OCI-LY3 (cell line): Measurements from ENCODE around the gene KDM4B.

Experiments used
- H2AFZ ChIP-seq: fragments of 200-600, 300-600 bp; shearing (Covaris generic); 2 replicates; pipeline ENCODE4 v1.6.0; 2014; ENCODE audit warnings: antibody characterized with exemption, low read depth, low read length
- H3K27ac ChIP-seq: fragments of 200-600, 300-600 bp; sonication (generic); 2 replicates; pipeline ENCODE4 v1.5.1; 2014; ENCODE audit warnings: mild to moderate bottlenecking, low read length, moderate library complexity, mixed read lengths
- H3K27me3 ChIP-seq: fragments of 200-600, 300-600 bp; sonication (generic); 2 replicates; pipeline ENCODE4 v1.6.1; 2014; ENCODE audit warnings: low read depth, low read length, mixed read lengths
- H3K36me3 ChIP-seq: fragments of 200-600, 300-600 bp; sonication (generic); replicated peaks from 2 replicates; pipeline ENCODE3; 2014; ENCODE audit warnings: low read depth, low read length, mixed read lengths
- H3K4me1 ChIP-seq: fragments of 300-600, 200-600 bp; sonication (generic); 2 replicates; pipeline ENCODE4 v1.6.1; 2014; ENCODE audit warnings: low read length, mixed read lengths
- H3K4me2 ChIP-seq: fragments of 200-600, 300-600 bp; sonication (generic); 2 replicates; pipeline ENCODE4 v1.6.1; 2014; ENCODE audit warnings: low read length, mixed read lengths
- H3K4me3 ChIP-seq: fragments of 300-600, 200-600 bp; sonication (generic); 2 replicates; pipeline ENCODE4 v1.5.1; 2014; ENCODE audit warnings: antibody characterized with exemption, mild to moderate bottlenecking, low read length, moderate library complexity
- H3K79me2 ChIP-seq: fragments of 300-600, 200-600 bp; shearing (Covaris generic); 2 replicates; pipeline ENCODE4 v1.6.1; 2014; ENCODE audit warnings: mild to moderate bottlenecking, low read length, mixed read lengths
- H3K9ac ChIP-seq: fragments of 300-600, 200-600 bp; shearing (Covaris generic); 2 replicates; pipeline ENCODE4 v1.6.0; 2014; ENCODE audit warnings: mild to moderate bottlenecking, low read length, moderate library complexity
- H3K9me3 ChIP-seq: fragments of 200-600, 300-600 bp; shearing (Covaris generic); 2 replicates; pipeline ENCODE4 v1.6.1; 2014; ENCODE audit warnings: low read length, mixed read lengths; ENCODE audit not compliant: insufficient read depth
- H4K20me1 ChIP-seq: fragments of 200-600, 300-600 bp; sonication (generic); 2 replicates; pipeline ENCODE4 v1.6.1; 2016; ENCODE audit warnings: low read length, mixed read lengths; ENCODE audit not compliant: insufficient read depth
- CTCF ChIP-seq: fragments of 200-600, 300-600 bp; sonication (generic); IDR thresholded peaks from 2 replicates; pipeline ENCODE4 v1.5.1; 2014; ENCODE audit warnings: antibody characterized with exemption, low read length, low read depth
- EZH2phosphoT487 ChIP-seq: fragments of 200-600 bp; shearing (Covaris generic); IDR thresholded peaks from 2 replicates; pipeline ENCODE4 v1.6.1; 2018; ENCODE audit warnings: antibody characterized with exemption, mixed run types, low read depth

Gene KDM4B

GRCh38 chr19:5115771-5116202, 146.9 kb downstream of the KDM4B start:
- Histone ChIP-seq H3K4me3 (no peak overlapping the region), H3K27me3 (no peaks in the 10 kb centered on the region), H3K4me2 (no peak overlapping the region), H3K79me2 (no peaks in the 10 kb centered on the region), H3K9me3 (no peaks in the 10 kb centered on the region), H4K20me1 (no peaks in the 10 kb centered on the region), H3K4me1 (no peaks in the 10 kb centered on the region), H2AFZ (no peak overlapping the region), H3K9ac (no peak overlapping the region), H3K27ac (no peak overlapping the region), H3K36me3 (peaks cover 26% of the 10 kb centered on the region)
- TF ChIP-seq EZH2phosphoT487: no peak

GRCh38 chr19:5116292-5116691, 147.4 kb downstream of the KDM4B start:
- Histone ChIP-seq H3K27me3 (no peaks in the 10 kb centered on the region), H3K4me2 (no peak overlapping the region), H3K36me3 (peaks cover 26% of the 10 kb centered on the region), H2AFZ (no peak overlapping the region), H3K9ac (no peak overlapping the region), H3K4me1 (no peaks in the 10 kb centered on the region), H3K9me3 (no peaks in the 10 kb centered on the region), H4K20me1 (no peaks in the 10 kb centered on the region), H3K27ac (no peak overlapping the region), H3K4me3 (no peak overlapping the region), H3K79me2 (no peaks in the 10 kb centered on the region)
- TF ChIP-seq EZH2phosphoT487: no peak
- no peak for TF ChIP-seq CTCF

- Histone ChIP-seq H3K27me3 (no peaks in the 10 kb centered on the region), H3K36me3 (peaks cover 19% of the 10 kb centered on the region), H3K9me3 (no peaks in the 10 kb centered on the region), H4K20me1 (no peaks in the 10 kb centered on the region), H3K4me2 (no peak overlapping the region), H3K4me1 (no peaks in the 10 kb centered on the region), H3K27ac (no peak overlapping the region), H3K9ac (no peak overlapping the region), H3K79me2 (no peaks in the 10 kb centered on the region), H3K4me3 (no peak overlapping the region), H2AFZ (no peak overlapping the region)
- TF ChIP-seq CTCF: no peak
Observed at GRCh38 chr19:5117421-5117820, 148.5 kb downstream of the KDM4B start.

DNA sequence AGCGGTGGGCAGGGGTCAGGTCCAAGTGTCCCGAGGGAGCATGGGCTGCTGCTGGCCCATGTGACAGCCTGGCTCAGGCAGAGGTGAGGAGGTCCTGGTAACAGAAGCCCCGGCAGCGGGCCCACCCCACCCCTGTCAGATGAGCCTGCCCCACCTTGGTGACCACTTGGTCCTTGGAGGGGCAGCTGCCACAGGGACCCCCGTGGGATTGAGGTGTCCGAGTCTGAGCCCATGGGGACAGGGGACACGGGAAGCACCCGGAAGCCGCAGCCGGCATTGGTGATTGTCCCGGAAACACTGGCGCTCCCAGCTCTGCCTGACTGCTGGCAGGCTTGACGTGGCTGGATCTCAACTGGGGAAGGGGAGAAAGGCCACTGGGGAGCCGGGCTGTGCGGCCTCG, 149.1 kb downstream of the KDM4B start:
- Histone ChIP-seq H3K27ac (no peak overlapping the region), H3K9me3 (no peaks in the 10 kb centered on the region), H3K36me3 (peaks cover 21% of the 10 kb centered on the region), H3K9ac (no peak overlapping the region), H2AFZ (no peak overlapping the region), H3K4me2 (no peak overlapping the region), H4K20me1 (no peaks in the 10 kb centered on the region), H3K4me3 (no peak overlapping the region), H3K79me2 (no peaks in the 10 kb centered on the region), H3K4me1 (no peaks in the 10 kb centered on the region), H3K27me3 (no peaks in the 10 kb centered on the region)
- TF ChIP-seq EZH2phosphoT487: no peak
- no peak for TF ChIP-seq CTCF
